NCI-H1105 treated with DMSO at 0.1 percent for 48 hours (cell line): Measurements from ENCODE around the gene ATF1.
A peak's percentile ranks its signal among the peaks of the same experiment; 100 is the strongest.

Experiments
- DNase-seq: peaks from one replicate; lab custom pipeline; 2025; lab: John Stamatoyannopoulos, UW

Gene ATF1

GRCh38 chr12:50763639-50764285 is at the start of gene ATF1:
Gene ATF1, plus strand, starts transcription at chr12:50764101. Its CDS starts 16,045 bp downstream, at chr12:50780146.
- peak; percentile 77 for DNase-seq

- no peak for DNase-seq
These were observed 48.7 kb upstream of the ATF1 start for GRCh38 chr12:50715174-50715573.

- DNase-seq, result no peak
These were observed 45.1 kb upstream of the ATF1 start for GRCh38 chr12:50718760-50719159.

GRCh38 chr12:50720085-50720484 is 43.8 kb upstream of the ATF1 start:
- DNase-seq, result no peak

- no peak for DNase-seq
These were observed 43.4 kb upstream of the ATF1 start for GRCh38 chr12:50720501-50720900.

GRCh38 chr12:50723865-50724264 is 40.0 kb upstream of the ATF1 start:
- no peak for DNase-seq

GRCh38 chr12:50725011-50725942 is 38.6 kb upstream of the ATF1 start:
- DNase-seq, result no peak

- no peak for DNase-seq
These were observed 36.4 kb upstream of the ATF1 start for GRCh38 chr12:50727466-50727865.

GRCh38 chr12:50728417-50728816 is 35.5 kb upstream of the ATF1 start:
- DNase-seq, result no peak

GRCh38 chr12:50728841-50729240 is 35.1 kb upstream of the ATF1 start:
- no peak for DNase-seq

GRCh38 chr12:50732591-50732990 is 31.3 kb upstream of the ATF1 start:
- DNase-seq, result no peak

- DNase-seq, result no peak
These were observed 30.2 kb upstream of the ATF1 start for GRCh38 chr12:50733706-50734105.

GRCh38 chr12:50734409-50735263 is 29.3 kb upstream of the ATF1 start:
- no peak for DNase-seq

- no peak for DNase-seq
These were observed 24.3 kb upstream of the ATF1 start for GRCh38 chr12:50739611-50740010.

- no peak for DNase-seq
These were observed 23.6 kb upstream of the ATF1 start for GRCh38 chr12:50740307-50740706.

GRCh38 chr12:50742776-50743175 is 21.1 kb upstream of the ATF1 start:
- DNase-seq, result no peak

- DNase-seq, result no peak
These were observed 18.0 kb upstream of the ATF1 start for GRCh38 chr12:50745861-50746260.

GRCh38 chr12:50746431-50746830 is 17.5 kb upstream of the ATF1 start:
- no peak for DNase-seq

- DNase-seq, result no peak
These were observed 16.1 kb upstream of the ATF1 start for GRCh38 chr12:50747817-50748216.

GRCh38 chr12:50749459-50749882 is 14.4 kb upstream of the ATF1 start:
- DNase-seq, result no peak

- DNase-seq, result no peak
These were observed 13.5 kb upstream of the ATF1 start for GRCh38 chr12:50750366-50750765.
